Measurements from ENCODE around the gene AMDHD2.

Gene AMDHD2

DNA sequence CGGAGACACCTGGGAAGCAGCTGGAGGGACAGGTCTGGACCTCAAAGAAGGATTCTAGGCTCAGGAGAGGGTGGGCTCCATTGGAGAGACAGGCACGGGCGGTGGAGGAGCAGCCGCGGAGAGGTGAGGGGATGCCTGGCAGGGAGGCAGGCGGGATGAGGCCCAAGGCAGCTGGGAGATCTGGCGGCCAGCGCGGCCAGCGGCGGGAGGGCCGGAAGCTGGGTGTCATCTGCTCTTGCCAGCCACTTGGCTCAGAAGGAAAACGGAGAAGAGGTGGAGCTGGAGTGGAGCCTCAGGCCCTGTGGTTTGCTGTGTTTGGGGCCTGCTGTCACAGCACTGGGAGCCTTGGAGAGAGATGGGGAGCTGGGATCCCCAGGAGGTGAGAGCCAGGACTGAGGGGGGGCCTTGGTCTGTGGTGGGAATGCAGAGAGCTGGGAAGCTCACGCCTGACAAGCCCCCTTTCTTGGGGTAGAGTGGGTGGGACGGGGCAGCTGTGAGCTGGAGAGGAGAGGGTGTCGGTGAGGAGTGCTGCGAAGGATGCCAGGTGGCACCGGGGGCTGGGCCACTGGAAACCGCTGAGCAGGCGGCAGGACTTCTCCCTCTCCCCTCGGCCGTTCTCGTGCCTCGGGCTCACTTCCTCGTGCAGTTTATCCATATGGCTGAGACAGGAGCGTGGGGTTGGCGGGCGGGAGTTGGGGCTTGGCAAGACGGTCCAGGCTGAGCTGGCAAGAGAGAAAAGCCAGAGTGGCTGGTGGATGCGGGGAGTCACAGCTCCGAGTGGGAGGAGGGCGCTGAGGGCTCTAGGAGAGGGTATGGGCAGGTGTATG, 37.2 kb upstream of the AMDHD2 start:
- Histone ChIP-seq H3K27ac (ENCODE audit: low read length) (no peak overlapping the region), H3K4me1 (ENCODE audit: control insufficient read depth, insufficient read depth, low read length) (no peaks in the 10 kb centered on the region), H3K9me3 (ENCODE audit: control insufficient read depth, insufficient read depth, low read length) (no peaks in the 10 kb centered on the region), H3K36me3 (ENCODE audit: control insufficient read depth, insufficient read depth, low read length) (no peaks in the 10 kb centered on the region), H3K4me3 (ENCODE audit: low read length) (no peak overlapping the region), H3K27me3 (ENCODE audit: control insufficient read depth, insufficient read depth, low read length) (no peaks in the 10 kb centered on the region)
- no peak for DNase-seq (ENCODE audit: low read depth, low spot score)
- WGBS (ENCODE audit: insufficient coverage, insufficient read length): no CpG with 5 or more reads among the region's 32 CpGs

DNA sequence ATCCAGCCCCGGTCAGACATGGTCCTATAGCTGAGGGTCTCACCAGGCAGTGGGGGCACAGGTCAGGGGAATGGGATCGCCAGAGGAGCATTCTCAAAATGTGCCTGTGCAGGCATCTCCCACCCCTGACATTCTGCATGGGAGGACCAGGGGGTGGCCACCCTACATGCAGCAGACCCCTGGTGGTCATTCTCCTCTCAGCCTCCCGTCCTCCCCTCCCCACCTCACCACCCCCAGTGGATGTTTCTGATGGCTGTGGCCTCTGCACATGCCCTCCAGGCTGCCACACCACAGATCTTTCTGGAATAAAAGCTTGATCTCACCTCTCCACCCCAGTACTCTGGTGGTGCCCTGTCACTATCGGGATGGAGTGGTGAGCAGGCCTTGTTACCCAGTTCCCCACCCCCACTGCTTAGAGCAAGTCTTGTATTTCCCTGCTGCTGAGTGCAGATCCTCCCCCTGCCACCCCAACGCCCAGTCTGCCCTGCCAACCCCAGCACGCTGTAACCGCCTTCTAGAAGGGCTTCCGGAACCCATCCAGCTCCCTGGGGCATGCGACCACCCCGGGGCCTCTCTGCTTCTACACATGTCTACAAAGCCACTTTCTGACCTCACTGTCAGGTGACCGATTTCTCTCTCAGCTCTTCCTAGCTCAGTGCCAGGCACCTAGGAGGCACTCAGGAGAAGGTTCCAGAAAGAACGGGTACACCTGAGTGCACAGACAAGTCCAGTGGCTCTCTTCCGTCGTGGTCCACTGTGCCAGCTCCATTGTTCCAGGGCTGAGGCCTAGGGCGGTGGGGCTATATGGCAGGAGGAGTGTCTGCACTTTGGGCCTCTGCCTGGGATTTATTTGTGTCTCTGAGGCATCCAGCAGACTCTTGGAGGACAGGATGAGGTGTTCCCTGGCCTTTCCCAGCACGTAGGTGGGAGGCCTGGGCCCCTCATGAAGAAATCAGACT, 36.0 kb upstream of the AMDHD2 start:
- Histone ChIP-seq H3K27ac (ENCODE audit: low read length) (no peak overlapping the region), H3K36me3 (ENCODE audit: control insufficient read depth, insufficient read depth, low read length) (no peaks in the 10 kb centered on the region), H3K4me3 (ENCODE audit: low read length) (no peak overlapping the region), H3K4me1 (ENCODE audit: control insufficient read depth, insufficient read depth, low read length) (no peaks in the 10 kb centered on the region), H3K27me3 (ENCODE audit: control insufficient read depth, insufficient read depth, low read length) (no peaks in the 10 kb centered on the region), H3K9me3 (ENCODE audit: control insufficient read depth, insufficient read depth, low read length) (no peaks in the 10 kb centered on the region)
- WGBS (ENCODE audit: insufficient coverage, insufficient read length): no CpG with 5 or more reads among the region's 16 CpGs
- no peak for DNase-seq (ENCODE audit: low read depth, low spot score)

- WGBS (ENCODE audit: insufficient coverage, insufficient read length): no CpG with 5 or more reads among the region's 13 CpGs
- H3K9me3 ChIP-seq (ENCODE audit: control insufficient read depth, insufficient read depth, low read length): no peaks in the 10 kb centered on the region
- DNase-seq (ENCODE audit: low read depth, low spot score): no peak
- H3K27ac ChIP-seq (ENCODE audit: low read length): no peak overlapping the region
- no peaks in the 10 kb centered on the region for H3K36me3 ChIP-seq (ENCODE audit: control insufficient read depth, insufficient read depth, low read length)
- H3K4me1 ChIP-seq (ENCODE audit: control insufficient read depth, insufficient read depth, low read length): no peaks in the 10 kb centered on the region
- no peaks in the 10 kb centered on the region for H3K27me3 ChIP-seq (ENCODE audit: control insufficient read depth, insufficient read depth, low read length)
- no peak overlapping the region for H3K4me3 ChIP-seq (ENCODE audit: low read length)
These were observed 35.2 kb upstream of the AMDHD2 start for GRCh38 chr16:2484898-2485508.

- Histone ChIP-seq H3K4me1 (ENCODE audit: control insufficient read depth, insufficient read depth, low read length) (no peaks in the 10 kb centered on the region), H3K27me3 (ENCODE audit: control insufficient read depth, insufficient read depth, low read length) (no peaks in the 10 kb centered on the region), H3K9me3 (ENCODE audit: control insufficient read depth, insufficient read depth, low read length) (no peaks in the 10 kb centered on the region), H3K4me3 (ENCODE audit: low read length) (no peak overlapping the region), H3K27ac (ENCODE audit: low read length) (no peak overlapping the region), H3K36me3 (ENCODE audit: control insufficient read depth, insufficient read depth, low read length) (no peaks in the 10 kb centered on the region)
- DNase-seq (ENCODE audit: low read depth, low spot score): no peak
- no CpG with 5 or more reads among the region's 33 CpGs for WGBS (ENCODE audit: insufficient coverage, insufficient read length)
These were observed 34.2 kb upstream of the AMDHD2 start for GRCh38 chr16:2485811-2486507.

- no peaks in the 10 kb centered on the region for H3K27me3 ChIP-seq (ENCODE audit: control insufficient read depth, insufficient read depth, low read length)
- no peak for DNase-seq (ENCODE audit: low read depth, low spot score)
- no CpG with 5 or more reads among the region's 29 CpGs for WGBS (ENCODE audit: insufficient coverage, insufficient read length)
- H3K27ac ChIP-seq (ENCODE audit: low read length): no peak overlapping the region
- no peaks in the 10 kb centered on the region for H3K4me1 ChIP-seq (ENCODE audit: control insufficient read depth, insufficient read depth, low read length)
- H3K36me3 ChIP-seq (ENCODE audit: control insufficient read depth, insufficient read depth, low read length): no peaks in the 10 kb centered on the region
- no peaks in the 10 kb centered on the region for H3K9me3 ChIP-seq (ENCODE audit: control insufficient read depth, insufficient read depth, low read length)
- H3K4me3 ChIP-seq (ENCODE audit: low read length): no peak overlapping the region
These were observed 33.3 kb upstream of the AMDHD2 start for GRCh38 chr16:2486645-2487516.

DNA sequence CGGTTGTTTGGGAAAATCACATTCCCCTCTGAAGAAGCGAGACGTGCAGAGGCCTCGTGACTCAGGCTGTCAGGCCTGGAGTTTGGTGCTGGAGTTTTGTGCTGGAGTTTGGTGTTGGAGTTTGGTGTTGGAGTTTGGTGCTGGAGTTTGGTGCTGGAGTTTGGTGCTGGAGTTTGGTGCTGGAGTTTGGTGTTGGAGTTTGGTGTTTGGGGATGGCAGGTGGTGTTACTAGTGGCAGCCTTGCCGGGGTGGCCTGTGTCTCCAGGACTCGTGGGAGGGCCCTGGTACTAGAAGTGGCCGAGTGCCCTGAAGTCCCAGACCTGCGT, 32.7 kb upstream of the AMDHD2 start:
- H3K9me3 ChIP-seq (ENCODE audit: control insufficient read depth, insufficient read depth, low read length): no peaks in the 10 kb centered on the region
- H3K27me3 ChIP-seq (ENCODE audit: control insufficient read depth, insufficient read depth, low read length): no peaks in the 10 kb centered on the region
- WGBS (ENCODE audit: insufficient coverage, insufficient read length): no CpG with 5 or more reads among the region's 8 CpGs
- no peak for DNase-seq (ENCODE audit: low read depth, low spot score)
- no peak overlapping the region for H3K27ac ChIP-seq (ENCODE audit: low read length)
- H3K4me1 ChIP-seq (ENCODE audit: control insufficient read depth, insufficient read depth, low read length): no peaks in the 10 kb centered on the region
- H3K4me3 ChIP-seq (ENCODE audit: low read length): no peak overlapping the region
- H3K36me3 ChIP-seq (ENCODE audit: control insufficient read depth, insufficient read depth, low read length): no peaks in the 10 kb centered on the region

GRCh38 chr16:2487903-2488531, 32.2 kb upstream of the AMDHD2 start:
- Histone ChIP-seq H3K4me1 (ENCODE audit: control insufficient read depth, insufficient read depth, low read length) (no peaks in the 10 kb centered on the region), H3K4me3 (ENCODE audit: low read length) (no peak overlapping the region), H3K9me3 (ENCODE audit: control insufficient read depth, insufficient read depth, low read length) (no peaks in the 10 kb centered on the region), H3K36me3 (ENCODE audit: control insufficient read depth, insufficient read depth, low read length) (no peaks in the 10 kb centered on the region), H3K27me3 (ENCODE audit: control insufficient read depth, insufficient read depth, low read length) (no peaks in the 10 kb centered on the region), H3K27ac (ENCODE audit: low read length) (no peak overlapping the region)
- DNase-seq (ENCODE audit: low read depth, low spot score): no peak
- no CpG with 5 or more reads among the region's 15 CpGs for WGBS (ENCODE audit: insufficient coverage, insufficient read length)

DNA sequence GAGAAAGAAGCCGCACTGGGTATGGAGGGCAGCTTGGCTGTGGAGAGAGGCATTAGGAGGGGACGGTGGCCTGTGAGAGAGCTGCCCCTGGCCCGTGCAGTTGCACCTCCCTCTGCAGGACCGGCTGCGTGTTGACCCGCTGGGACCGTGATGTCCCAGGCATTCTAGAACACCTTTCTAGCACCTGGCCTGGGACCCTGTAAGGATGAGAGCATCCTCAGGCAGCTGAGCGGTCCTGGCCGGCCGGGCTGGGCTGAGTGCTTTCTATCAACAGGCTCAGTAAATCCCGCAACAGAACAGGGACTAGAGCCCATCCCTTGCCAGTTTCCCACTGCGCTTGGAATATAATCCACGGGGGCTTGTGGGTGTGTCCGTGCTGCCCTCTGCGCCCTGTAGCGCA, 30.6 kb upstream of the AMDHD2 start:
- WGBS (ENCODE audit: insufficient coverage, insufficient read length): no CpG with 5 or more reads among the region's 16 CpGs
- DNase-seq (ENCODE audit: low read depth, low spot score): no peak

More for the DNA sequence above, 30.6 kb upstream of the AMDHD2 start:
- H3K9me3 ChIP-seq (ENCODE audit: control insufficient read depth, insufficient read depth, low read length): no peaks in the 10 kb centered on the region
- H3K36me3 ChIP-seq (ENCODE audit: control insufficient read depth, insufficient read depth, low read length): no peaks in the 10 kb centered on the region
- H3K4me3 ChIP-seq (ENCODE audit: low read length): no peak overlapping the region
- H3K27me3 ChIP-seq (ENCODE audit: control insufficient read depth, insufficient read depth, low read length): no peaks in the 10 kb centered on the region
- no peak overlapping the region for H3K27ac ChIP-seq (ENCODE audit: low read length)
- no peaks in the 10 kb centered on the region for H3K4me1 ChIP-seq (ENCODE audit: control insufficient read depth, insufficient read depth, low read length)
